Lower leg skin (tissue), 4 donors: ENCODE results near the gene S100A16. TPM values are rescaled to one million over a fixed set of nuclear protein-coding genes. Genes with fewer than 3 reads are reported as not detected.

Experiments used
- DNase-seq, 2 donors: peaks; one replicate each; pipeline ENCODE4 v3.0.0-alpha.2; 2019; ENCODE audit warnings: low spot score in 2 of 2
- H3K4me3 ChIP-seq: fragments of 200-600 bp; sonication (generic); 2 replicates; pipeline ENCODE4 v1.5.1; 2017; ENCODE audit warnings: mild to moderate bottlenecking, low read depth; ENCODE audit not compliant: poor library complexity, severe bottlenecking
- POLR2A ChIP-seq, 2 donors: fragments of 450-650 bp; IDR thresholded peaks; one replicate each; pipeline ENCODE4 v1.6.1; 2016 to 2017; ENCODE audit warnings: antibody characterized with exemption in 2 of 2, mild to moderate bottlenecking in 1 of 2, moderate library complexity in 1 of 2
- WGBS, 2 donors: methylation state at CpG; one replicate each; pipeline ENCODE4 v1.1.5; 2018; 5-methylcytosine and 5-hydroxymethylcytosine counted together
- intact Hi-C: fragments of 100-400 bp; cut with DNase I; formaldehyde crosslinking; loops from one replicate; pipeline ENCODE4 v1.15.0; 2023; ENCODE audit warnings: low total_unique reads
- total RNA-seq, 4 donors: library from RNA; depleted of rRNA; stranded (reverse); fragments of >200 nt; gene quantifications; one replicate each; pipeline ENCODE4 v1.1.0, GENCODE V29; 2016
- TF ChIP-seq, protein P1 (sequence below), 3 donors: fragments of 450-650 bp; IDR thresholded peaks; one replicate each; pipeline ENCODE4 v1.5.1; 2016; ENCODE audit warnings: antibody characterized with exemption in 3 of 3, mild to moderate bottlenecking in 3 of 3, moderate library complexity in 2 of 3

Gene S100A16
- total RNA-seq, 4 donors from 2014 or later, result 289 to 390 (median 329) TPM

DNA sequence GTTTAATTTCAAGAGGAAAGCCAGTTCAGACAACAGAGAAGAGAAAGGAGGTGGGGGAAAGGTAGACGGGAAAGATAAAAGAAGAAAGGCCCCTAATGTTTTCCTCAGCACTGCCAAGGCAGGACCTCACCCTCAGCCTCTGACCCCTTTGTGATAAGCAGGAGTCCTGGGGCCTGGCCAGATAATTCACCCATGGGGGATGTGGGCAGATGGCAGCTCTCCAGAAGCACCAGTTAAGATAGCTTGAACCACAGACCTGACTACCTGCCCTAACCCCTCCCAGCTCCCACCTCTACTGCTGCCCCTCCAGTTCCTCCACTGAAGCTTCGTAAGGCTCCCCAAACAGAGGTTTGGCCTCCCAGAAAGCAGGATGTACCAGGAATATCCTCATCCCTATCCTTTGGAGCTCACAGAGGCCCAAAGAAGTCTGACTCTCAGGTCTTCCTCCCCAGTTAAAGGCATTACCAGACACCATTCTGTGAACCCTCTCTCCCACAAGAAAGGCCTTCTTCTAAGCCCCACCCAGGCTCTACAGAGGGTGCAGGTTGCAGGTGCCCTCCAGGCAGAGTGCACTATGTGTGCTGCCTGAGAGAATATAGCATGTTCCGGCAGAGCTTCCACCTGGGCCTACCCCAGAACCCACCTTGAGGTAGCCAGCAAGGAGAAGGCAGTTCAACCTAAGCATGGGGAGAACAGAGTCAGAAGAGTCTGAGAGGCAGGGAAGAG, 36.4 kb upstream of the S100A16 start:
- TF ChIP-seq, protein P1, sequence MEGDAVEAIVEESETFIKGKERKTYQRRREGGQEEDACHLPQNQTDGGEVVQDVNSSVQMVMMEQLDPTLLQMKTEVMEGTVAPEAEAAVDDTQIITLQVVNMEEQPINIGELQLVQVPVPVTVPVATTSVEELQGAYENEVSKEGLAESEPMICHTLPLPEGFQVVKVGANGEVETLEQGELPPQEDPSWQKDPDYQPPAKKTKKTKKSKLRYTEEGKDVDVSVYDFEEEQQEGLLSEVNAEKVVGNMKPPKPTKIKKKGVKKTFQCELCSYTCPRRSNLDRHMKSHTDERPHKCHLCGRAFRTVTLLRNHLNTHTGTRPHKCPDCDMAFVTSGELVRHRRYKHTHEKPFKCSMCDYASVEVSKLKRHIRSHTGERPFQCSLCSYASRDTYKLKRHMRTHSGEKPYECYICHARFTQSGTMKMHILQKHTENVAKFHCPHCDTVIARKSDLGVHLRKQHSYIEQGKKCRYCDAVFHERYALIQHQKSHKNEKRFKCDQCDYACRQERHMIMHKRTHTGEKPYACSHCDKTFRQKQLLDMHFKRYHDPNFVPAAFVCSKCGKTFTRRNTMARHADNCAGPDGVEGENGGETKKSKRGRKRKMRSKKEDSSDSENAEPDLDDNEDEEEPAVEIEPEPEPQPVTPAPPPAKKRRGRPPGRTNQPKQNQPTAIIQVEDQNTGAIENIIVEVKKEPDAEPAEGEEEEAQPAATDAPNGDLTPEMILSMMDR (IDR thresholded peaks at IDR 0.05), result no peak
- TF ChIP-seq POLR2A (IDR thresholded peaks at IDR 0.05), result no peak
- no peak for DNase-seq
- no peak overlapping the region for H3K4me3 ChIP-seq
- 46% methylated on average over 3 of the region's 3 CpGs for WGBS, 2 donors
- intact Hi-C loops, result no loop called here

DNA sequence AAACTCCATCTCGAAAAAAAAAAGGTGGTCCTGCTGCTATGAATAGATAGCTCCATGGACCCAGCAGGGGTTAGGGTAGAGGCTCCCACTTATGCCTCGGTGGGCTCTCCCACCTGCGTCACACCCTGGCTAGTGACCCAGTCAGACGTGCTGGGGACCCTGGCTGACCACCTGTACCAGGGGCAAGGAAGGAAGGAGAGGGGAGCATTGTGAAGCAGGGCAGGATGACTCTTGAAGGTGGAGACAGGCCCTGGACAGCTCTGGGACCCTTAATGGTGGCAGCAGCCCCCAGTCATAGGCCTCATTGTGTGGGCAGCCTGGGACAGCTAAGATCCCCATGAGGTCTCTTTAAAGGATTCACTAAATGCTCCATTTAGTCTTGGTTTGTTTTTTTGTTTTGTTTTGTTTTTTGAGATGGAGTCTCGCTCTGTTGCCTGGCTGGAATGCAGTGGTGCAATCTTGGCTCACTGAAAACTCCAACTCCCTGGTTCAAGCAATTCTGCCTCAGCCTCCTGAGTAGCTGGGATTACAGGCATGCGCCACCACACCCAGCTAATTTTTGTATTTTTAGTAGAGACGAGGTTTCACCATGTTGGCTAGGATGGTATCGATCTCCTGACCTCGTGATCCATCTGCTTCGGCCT, 35.2 kb upstream of the S100A16 start:
- DNase-seq, result no peak

DNA sequence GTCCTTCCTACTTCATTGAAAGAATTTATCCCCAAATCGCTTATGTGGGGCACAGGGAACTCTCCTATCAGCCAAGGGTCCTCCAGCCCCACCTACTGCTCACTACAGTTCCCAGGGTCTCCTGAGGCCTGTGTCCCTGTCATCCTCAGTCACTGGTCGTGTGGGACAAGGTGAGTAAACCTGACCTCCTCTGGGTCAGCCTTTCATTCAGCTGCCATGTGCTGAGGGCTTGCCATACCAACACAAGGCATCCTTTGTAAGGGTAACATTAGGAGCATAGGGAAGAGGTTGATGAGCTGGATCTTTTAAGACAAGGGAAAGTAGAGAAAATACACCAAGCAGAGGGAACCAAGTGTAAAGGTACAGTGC, 34.4 kb upstream of the S100A16 start:
- no peak for DNase-seq

More for the DNA sequence above, 35.2 kb upstream of the S100A16 start:
- intact Hi-C loops, result no loop called here
- WGBS, 2 donors, result 75 to 77% methylated on average over 10 of the region's 10 CpGs
- TF ChIP-seq, protein P1 (IDR thresholded peaks at IDR 0.05), result no peak
- TF ChIP-seq POLR2A (IDR thresholded peaks at IDR 0.05), result no peak
- H3K4me3 ChIP-seq, result no peak overlapping the region

DNA sequence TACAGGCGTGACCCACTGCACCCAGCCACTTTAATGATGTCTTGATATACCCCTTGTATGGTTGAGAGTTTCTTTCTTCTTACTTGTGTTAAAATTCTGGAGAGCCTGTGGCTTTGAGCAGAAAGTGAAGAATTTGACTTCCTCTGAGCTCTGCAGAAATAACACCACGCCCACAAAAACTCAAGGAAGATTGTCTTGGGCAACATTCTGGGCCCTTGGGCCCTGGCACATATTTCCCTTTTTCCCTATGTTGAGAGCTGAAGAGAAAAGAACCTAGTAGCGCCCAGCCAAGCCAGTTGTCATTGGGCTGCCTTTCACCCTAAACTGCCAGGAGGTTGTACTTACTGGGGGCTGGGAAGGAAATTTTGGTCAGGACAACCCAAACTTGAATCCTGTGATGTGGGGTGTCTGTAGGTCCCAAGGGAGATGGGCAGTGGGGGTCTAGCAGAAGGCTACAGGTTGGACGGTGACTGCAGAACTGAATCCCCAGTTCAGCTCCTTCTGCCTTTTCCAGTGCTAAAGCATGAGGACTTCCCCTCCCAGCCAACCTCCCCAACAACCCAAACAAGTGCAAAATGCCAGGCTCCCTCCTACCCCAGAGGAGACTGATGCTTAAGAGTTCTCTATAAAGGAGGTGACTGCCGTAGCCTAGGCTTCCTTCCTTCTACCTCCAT, 33.9 kb upstream of the S100A16 start:
- no peak for TF ChIP-seq POLR2A (IDR thresholded peaks at IDR 0.05)
- TF ChIP-seq, protein P1 (IDR thresholded peaks at IDR 0.05), result no peak
- no peak for DNase-seq
- 67 to 74% methylated on average over 5 of the region's 5 CpGs for WGBS, 2 donors
- intact Hi-C loops, result no loop called here
- H3K4me3 ChIP-seq, result no peak overlapping the region

More for the DNA sequence above, 34.4 kb upstream of the S100A16 start:
- no peak overlapping the region for H3K4me3 ChIP-seq
- intact Hi-C loops, result no loop called here
- 43 to 69% methylated on average over 2 of the region's 2 CpGs for WGBS, 2 donors
- no peak for TF ChIP-seq POLR2A (IDR thresholded peaks at IDR 0.05)
- TF ChIP-seq, protein P1 (IDR thresholded peaks at IDR 0.05), result no peak

DNA sequence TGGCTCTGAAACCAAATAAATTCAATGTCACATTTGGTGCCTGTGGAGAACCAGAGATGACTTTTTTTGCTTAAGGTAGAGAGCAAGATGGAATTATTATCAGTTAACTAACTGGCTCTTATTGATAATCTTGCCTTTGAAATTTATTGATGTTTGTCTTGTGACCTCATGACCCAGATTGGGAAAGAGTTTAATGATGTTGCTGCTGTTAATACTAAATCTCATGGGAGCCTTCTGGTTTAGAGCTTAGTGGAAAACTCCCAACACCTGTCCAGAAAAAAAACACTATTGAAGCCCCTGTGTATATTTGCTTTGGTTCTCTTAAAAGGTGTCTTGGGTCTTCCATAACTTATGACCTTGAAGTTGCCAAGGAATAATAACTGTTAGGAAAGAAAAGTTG, 30.9 kb upstream of the S100A16 start:
- TF ChIP-seq POLR2A (IDR thresholded peaks at IDR 0.05), result no peak
- TF ChIP-seq, protein P1 (IDR thresholded peaks at IDR 0.05), result no peak
- H3K4me3 ChIP-seq, result no peak overlapping the region
- DNase-seq, result no peak
- intact Hi-C loops, result no loop called here
